ENCODE measurements around the gene ZNF583.

Gene ZNF583

DNA sequence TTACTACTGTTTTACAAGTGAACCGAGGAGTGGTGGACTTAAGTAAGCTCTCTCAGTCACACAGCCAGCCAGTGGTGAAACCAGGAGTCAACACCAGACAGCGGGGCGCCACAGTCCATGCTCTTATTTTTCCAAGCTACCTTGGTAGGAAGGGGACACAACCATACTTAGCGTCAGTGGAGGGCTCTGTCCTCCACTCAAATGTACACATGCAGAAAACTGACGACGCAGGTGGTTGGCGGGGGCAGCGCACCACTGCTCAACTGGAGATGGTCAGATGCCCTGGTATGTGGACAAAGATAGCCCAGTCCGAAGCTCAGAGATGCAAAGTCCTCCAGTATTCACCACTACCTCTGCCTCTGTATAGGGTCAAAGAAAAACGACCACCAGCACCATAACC lies 72.0 kb downstream of the ZNF583 start:
- DNase-seq, result no peak
